Activated T-helper 17 cell treated with anti-CD3 and anti-CD28 coated beads, Interleukin-2, amount 50 U/mL, for 72 hours (primary cell): ENCODE measurements around the gene RHBDL3. TPM values are rescaled to one million over a fixed set of nuclear protein-coding genes. Genes with fewer than 3 reads are reported as not detected.

Source experiments
- ATAC-seq: fragments of 150-1000 bp; cut with Tn5 transposase; replicated peaks from 2 replicates; pipeline ENCODE4 v1.10.0; 2021; ENCODE audit warnings: mild to moderate bottlenecking, moderate library complexity
- H3K27ac Mint-ChIP-seq: one replicate; pipeline ENCODE4 v1.8.0; 2022; ENCODE audit warnings: mixed read lengths
- H3K27me3 Mint-ChIP-seq: one replicate; pipeline ENCODE4 v1.8.0; 2022; ENCODE audit warnings: mixed read lengths
- H3K36me3 Mint-ChIP-seq: one replicate; pipeline ENCODE4 v1.8.0; 2022; ENCODE audit warnings: low read depth, mild to moderate bottlenecking, mixed read lengths
- H3K4me1 Mint-ChIP-seq: one replicate; pipeline ENCODE4 v1.8.0; 2022; ENCODE audit warnings: mixed read lengths
- H3K4me3 Mint-ChIP-seq: one replicate; pipeline ENCODE4 v1.8.0; 2022; ENCODE audit warnings: mild to moderate bottlenecking, mixed read lengths
- H3K9me3 Mint-ChIP-seq: one replicate; pipeline ENCODE4 v1.8.0; 2022; ENCODE audit warnings: mixed read lengths
- total RNA-seq, 2 donors: library from RNA; stranded (reverse); gene quantifications; one replicate each; pipeline ENCODE4 v1.2.3, GENCODE V29; 2022

RHBDL3 gene
- total RNA-seq, 2 donors from 2014 or later = 0.13 TPM; not detected in 1

DNA sequence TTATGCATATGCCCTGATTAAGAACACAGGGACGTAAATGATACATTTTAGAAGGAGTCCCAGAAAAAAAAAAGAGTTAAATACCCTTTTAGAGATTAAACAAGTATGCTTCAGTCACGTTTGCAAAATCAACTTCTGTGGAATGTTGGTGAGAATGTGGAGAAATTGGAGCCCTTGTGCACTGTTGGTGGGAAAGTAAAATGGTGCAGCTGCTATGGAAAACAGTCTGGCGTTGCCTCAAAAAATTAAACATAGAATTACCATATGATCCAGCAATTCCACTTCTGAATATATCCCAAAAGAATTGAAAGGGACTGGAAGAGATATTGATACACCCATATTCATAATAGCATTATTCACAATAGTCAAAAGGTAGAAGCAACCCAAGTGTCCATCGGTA, 26.5 kb downstream of the RHBDL3 start:
- no peak for ATAC-seq
- Mint-ChIP-seq H3K4me1 (no peaks in the 10 kb centered on the region), H3K27me3 (no peaks in the 10 kb centered on the region), H3K9me3 (no peaks in the 10 kb centered on the region), H3K27ac (no peak overlapping the region), H3K36me3 (no peaks in the 10 kb centered on the region), H3K4me3 (no peak overlapping the region)

DNA sequence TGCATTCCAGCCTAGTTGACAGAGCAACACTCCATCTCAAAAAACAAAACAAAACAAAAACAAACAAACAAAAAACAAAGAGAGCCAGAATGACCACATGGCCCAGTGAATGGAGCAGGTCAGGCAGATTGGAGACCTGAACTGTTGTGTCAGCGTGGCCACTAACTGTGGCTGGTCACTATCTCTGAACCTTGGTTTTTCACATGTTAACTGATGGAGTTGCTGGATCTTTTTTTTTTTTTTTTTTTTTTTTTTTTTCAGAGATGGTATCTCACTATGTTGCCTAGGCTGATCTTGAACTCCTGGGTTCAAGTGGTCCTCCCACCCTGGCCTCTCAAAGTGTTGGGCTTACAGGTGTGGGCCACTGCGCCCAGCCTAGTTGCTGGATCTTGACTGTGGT, 31.8 kb downstream of the RHBDL3 start:
- Mint-ChIP-seq H3K36me3 (no peaks in the 10 kb centered on the region), H3K27ac (no peak overlapping the region), H3K27me3 (no peaks in the 10 kb centered on the region), H3K9me3 (no peaks in the 10 kb centered on the region), H3K4me1 (no peaks in the 10 kb centered on the region), H3K4me3 (no peak overlapping the region)
- ATAC-seq = no peak

GRCh38 chr17:32297860-32298259, 32.2 kb downstream of the RHBDL3 start:
- Mint-ChIP-seq H3K27me3 (no peaks in the 10 kb centered on the region), H3K9me3 (no peaks in the 10 kb centered on the region), H3K4me3 (no peak overlapping the region), H3K27ac (no peak overlapping the region), H3K4me1 (no peaks in the 10 kb centered on the region), H3K36me3 (no peaks in the 10 kb centered on the region)
- ATAC-seq = no peak

DNA sequence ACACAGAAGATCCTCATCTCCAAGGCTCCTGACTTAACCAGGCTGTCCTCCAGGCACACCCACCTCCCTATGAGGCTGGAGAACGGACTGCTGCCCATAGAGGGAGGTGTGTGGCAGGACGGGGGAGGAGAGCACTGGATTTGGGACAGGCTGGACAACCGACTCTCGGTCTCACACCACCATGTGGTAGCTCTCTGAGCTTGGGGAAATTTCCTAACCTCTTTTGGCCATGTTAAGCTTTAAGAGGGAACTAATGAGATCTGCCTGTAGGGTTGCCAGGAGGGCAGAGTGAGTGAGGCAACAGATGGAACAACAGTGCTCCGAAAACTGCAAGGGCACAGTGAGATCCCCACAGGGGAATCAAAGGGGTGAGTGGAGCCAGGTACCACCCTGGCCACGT, 32.7 kb downstream of the RHBDL3 start:
- no peaks in the 10 kb centered on the region for H3K27me3 Mint-ChIP-seq
- H3K9me3 Mint-ChIP-seq = no peaks in the 10 kb centered on the region
- no peak overlapping the region for H3K4me3 Mint-ChIP-seq
- no peak for ATAC-seq
- no peaks in the 10 kb centered on the region for H3K4me1 Mint-ChIP-seq
- no peaks in the 10 kb centered on the region for H3K36me3 Mint-ChIP-seq
- H3K27ac Mint-ChIP-seq = no peak overlapping the region

- H3K9me3 Mint-ChIP-seq = no peaks in the 10 kb centered on the region
- H3K36me3 Mint-ChIP-seq = no peaks in the 10 kb centered on the region
- no peaks in the 10 kb centered on the region for H3K4me1 Mint-ChIP-seq
- no peak for ATAC-seq
- H3K4me3 Mint-ChIP-seq = no peak overlapping the region
- no peaks in the 10 kb centered on the region for H3K27me3 Mint-ChIP-seq
- H3K27ac Mint-ChIP-seq = no peak overlapping the region
These were observed 33.3 kb downstream of the RHBDL3 start for GRCh38 chr17:32298721-32299579.

DNA sequence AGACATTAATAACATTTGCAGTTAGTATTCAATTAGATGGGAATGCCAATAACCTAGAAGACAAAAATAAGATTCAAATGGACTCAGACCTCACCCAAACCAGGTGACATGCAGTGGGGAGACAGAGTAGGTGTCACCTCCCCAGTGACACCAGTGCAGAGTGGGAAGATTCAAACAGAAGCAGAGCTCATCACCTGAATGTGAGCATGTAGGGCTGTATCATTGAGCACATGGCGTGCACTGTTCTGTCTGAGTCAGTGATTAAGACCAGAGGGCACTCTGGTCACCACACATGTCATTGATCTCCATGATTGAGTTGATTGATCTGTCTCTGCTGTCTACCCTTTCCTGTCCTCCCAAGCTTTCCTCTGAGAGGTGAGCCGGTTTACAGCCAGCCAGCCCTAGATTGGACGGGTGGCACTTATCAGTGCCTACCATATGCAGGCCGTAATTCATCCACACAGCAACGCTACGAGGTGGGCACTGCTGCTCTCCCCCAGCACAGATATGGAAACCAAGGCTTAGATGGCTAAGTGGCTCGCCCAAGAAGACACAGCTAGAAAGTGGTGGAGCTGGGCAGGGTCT, 34.0 kb downstream of the RHBDL3 start:
- no peak for ATAC-seq
- H3K4me1 Mint-ChIP-seq = no peaks in the 10 kb centered on the region
- no peaks in the 10 kb centered on the region for H3K9me3 Mint-ChIP-seq
- H3K4me3 Mint-ChIP-seq = no peak overlapping the region
- no peaks in the 10 kb centered on the region for H3K36me3 Mint-ChIP-seq
- H3K27ac Mint-ChIP-seq = no peak overlapping the region
- no peaks in the 10 kb centered on the region for H3K27me3 Mint-ChIP-seq

- ATAC-seq = no peak
- Mint-ChIP-seq H3K36me3 (no peaks in the 10 kb centered on the region), H3K27ac (no peak overlapping the region), H3K27me3 (no peaks in the 10 kb centered on the region), H3K9me3 (no peaks in the 10 kb centered on the region), H3K4me3 (no peak overlapping the region), H3K4me1 (no peaks in the 10 kb centered on the region)
These were observed 36.4 kb downstream of the RHBDL3 start for GRCh38 chr17:32302037-32302436.

DNA sequence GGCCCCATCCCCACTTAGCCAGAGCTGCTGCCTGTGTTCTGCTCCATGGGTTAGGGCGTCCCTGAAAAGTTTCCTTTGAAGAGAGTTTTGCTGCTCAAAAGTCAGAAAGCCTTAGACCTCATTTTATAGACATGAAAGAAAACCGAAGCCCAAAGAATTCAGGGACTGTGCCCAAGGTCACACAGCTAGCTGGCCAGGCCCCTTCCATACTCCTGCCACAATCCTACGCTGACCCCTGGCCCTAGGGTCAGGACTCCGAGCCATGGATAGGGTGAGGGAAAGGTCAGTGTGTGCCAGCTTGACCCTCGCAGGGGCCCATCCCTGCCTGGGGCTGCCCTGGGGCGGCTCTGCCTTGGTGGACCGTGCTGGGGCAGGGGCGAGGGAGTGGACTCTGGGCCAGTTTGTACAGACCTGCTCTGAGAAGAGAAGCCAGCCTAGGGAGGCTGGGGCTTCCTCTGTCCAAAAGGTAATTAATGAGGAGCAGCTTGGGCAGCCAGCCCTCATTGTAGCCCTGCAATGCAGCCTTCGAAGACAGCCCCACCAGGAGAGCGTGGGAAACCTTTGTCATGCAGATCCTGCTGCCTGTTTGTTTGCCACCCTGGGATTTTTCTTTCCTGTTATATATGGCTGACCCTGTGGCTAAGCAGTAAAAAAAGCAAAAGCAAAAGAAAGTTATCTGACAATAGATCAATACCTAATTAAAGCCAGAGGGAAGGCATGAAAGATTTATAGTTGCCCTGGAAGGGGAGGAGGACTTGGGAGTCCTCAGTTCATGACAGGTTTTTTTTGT, 37.4 kb downstream of the RHBDL3 start:
- Mint-ChIP-seq H3K27ac (peak overlapping the region; percentile 62), H3K27me3 (no peaks in the 10 kb centered on the region), H3K4me1 (no peaks in the 10 kb centered on the region), H3K36me3 (no peaks in the 10 kb centered on the region), H3K9me3 (no peaks in the 10 kb centered on the region), H3K4me3 (no peak overlapping the region)
- ATAC-seq = no peak

- no peak for ATAC-seq
- Mint-ChIP-seq H3K36me3 (no peaks in the 10 kb centered on the region), H3K27ac (peak overlapping the region; percentile 62), H3K27me3 (no peaks in the 10 kb centered on the region), H3K4me1 (no peaks in the 10 kb centered on the region), H3K9me3 (no peaks in the 10 kb centered on the region), H3K4me3 (no peak overlapping the region)
These were observed 38.2 kb downstream of the RHBDL3 start for GRCh38 chr17:32303781-32304288.

GRCh38 chr17:32305049-32305448, 39.4 kb downstream of the RHBDL3 start:
- Mint-ChIP-seq H3K9me3 (no peaks in the 10 kb centered on the region), H3K36me3 (no peaks in the 10 kb centered on the region), H3K27ac (no peak overlapping the region), H3K4me1 (no peaks in the 10 kb centered on the region), H3K27me3 (peaks cover 3% of the 10 kb centered on the region), H3K4me3 (no peak overlapping the region)
- no peak for ATAC-seq

DNA sequence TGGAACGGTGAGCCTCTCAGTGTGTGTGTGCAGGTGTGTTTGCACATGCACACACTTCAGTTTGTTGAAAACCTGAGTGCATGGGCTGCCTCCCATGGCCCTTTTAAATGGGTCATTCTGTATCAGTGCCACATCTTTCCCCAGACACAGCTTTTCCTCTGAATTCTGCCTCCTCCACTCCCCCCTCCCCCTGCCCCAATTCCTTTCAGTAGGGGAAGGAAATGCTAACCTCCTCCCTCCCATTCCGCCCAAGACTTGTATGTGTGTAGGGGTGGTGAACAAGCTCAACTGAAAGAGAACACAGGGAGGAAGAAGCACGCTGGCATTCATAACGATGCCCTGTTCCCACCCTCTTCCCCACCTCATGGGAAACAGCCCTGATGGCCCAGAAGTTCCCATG, 42.0 kb downstream of the RHBDL3 start:
- H3K27me3 Mint-ChIP-seq = peaks cover 4% of the 10 kb centered on the region
- no peak for ATAC-seq
- no peaks in the 10 kb centered on the region for H3K4me1 Mint-ChIP-seq
- no peaks in the 10 kb centered on the region for H3K9me3 Mint-ChIP-seq
- H3K36me3 Mint-ChIP-seq = no peaks in the 10 kb centered on the region
- no peak overlapping the region for H3K4me3 Mint-ChIP-seq
- no peak overlapping the region for H3K27ac Mint-ChIP-seq

- H3K27ac Mint-ChIP-seq = no peak overlapping the region
- H3K36me3 Mint-ChIP-seq = no peaks in the 10 kb centered on the region
- H3K4me3 Mint-ChIP-seq = no peak overlapping the region
- H3K9me3 Mint-ChIP-seq = no peaks in the 10 kb centered on the region
- H3K4me1 Mint-ChIP-seq = no peaks in the 10 kb centered on the region
- peaks cover 7% of the 10 kb centered on the region for H3K27me3 Mint-ChIP-seq
- ATAC-seq = no peak
These were observed 45.5 kb downstream of the RHBDL3 start for GRCh38 chr17:32311028-32311536.

DNA sequence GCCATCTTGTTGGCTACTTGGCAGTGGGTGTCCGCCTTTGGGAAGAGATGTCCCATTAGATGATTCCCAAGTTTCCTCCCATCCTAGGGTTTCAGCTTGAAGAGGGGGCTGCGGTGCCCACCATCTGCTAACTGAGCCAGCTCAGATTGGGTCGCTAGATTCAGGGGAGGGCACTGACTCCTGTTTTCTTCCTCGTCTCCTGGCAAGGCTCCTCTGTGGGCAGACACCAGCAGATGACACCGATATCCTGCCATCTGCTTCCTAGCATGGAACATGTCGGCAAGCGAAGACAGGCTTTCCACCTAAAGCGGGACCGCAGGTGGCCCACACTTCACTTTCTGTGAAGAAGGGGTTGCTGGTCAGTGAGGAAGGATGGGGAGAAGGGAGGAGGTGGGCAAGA, 49.0 kb downstream of the RHBDL3 start:
- no peak overlapping the region for H3K4me3 Mint-ChIP-seq
- no peak for ATAC-seq

GRCh38 chr17:32315171-32315570, 49.5 kb downstream of the RHBDL3 start:
- Mint-ChIP-seq H3K4me3 (no peak overlapping the region), H3K9me3 (no peaks in the 10 kb centered on the region), H3K4me1 (no peaks in the 10 kb centered on the region), H3K36me3 (no peaks in the 10 kb centered on the region), H3K27me3 (peaks cover 8% of the 10 kb centered on the region), H3K27ac (no peak overlapping the region)
- ATAC-seq = no peak

More for the DNA sequence above, 49.0 kb downstream of the RHBDL3 start:
- Mint-ChIP-seq H3K27ac (no peak overlapping the region), H3K9me3 (no peaks in the 10 kb centered on the region), H3K36me3 (no peaks in the 10 kb centered on the region), H3K27me3 (peaks cover 11% of the 10 kb centered on the region), H3K4me1 (no peaks in the 10 kb centered on the region)
